HL-60 (cell line): ENCODE measurements around the gene CFAP161.

Source experiments
- DNase-seq, 2 experiments: peaks; one replicate each; pipeline ENCODE4 v3.0.0-alpha.2; 2010 to 2020; ENCODE audit warnings: low read depth in 1 of 2, low spot score in 1 of 2
- H3K27ac ChIP-seq: fragments of 250-450 bp; sonication (Bioruptor Pico); replicated peaks from 2 replicates; pipeline ENCODE4 v1.5.1; 2020; ENCODE audit warnings: mild to moderate bottlenecking, moderate library complexity
- H3K27me3 ChIP-seq: fragments of 250-450 bp; sonication (Bioruptor Pico); 2 replicates; pipeline ENCODE4 v1.5.1; 2021; ENCODE audit warnings: mild to moderate bottlenecking, moderate library complexity; ENCODE audit not compliant: insufficient read depth, poor library complexity, severe bottlenecking
- H3K4me3 ChIP-seq: replicated peaks from 2 replicates; pipeline ENCODE4 v1.5.1; 2011; ENCODE audit warnings: mild to moderate bottlenecking, control low read depth, low read length; ENCODE audit not compliant: insufficient read depth
- GABPA ChIP-seq: IDR thresholded peaks from 2 replicates; pipeline ENCODE4 v1.6.1; 2012; ENCODE audit warnings: low read depth
- POLR2AphosphoS5 ChIP-seq: IDR thresholded peaks from 2 replicates; pipeline ENCODE4 v1.6.1; 2012; ENCODE audit warnings: low read depth
- REST ChIP-seq: IDR thresholded peaks from 2 replicates; pipeline ENCODE4 v1.6.1; 2012; ENCODE audit warnings: low read depth; ENCODE audit not compliant: insufficient replicate concordance
- SPI1 ChIP-seq: IDR thresholded peaks from 2 replicates; pipeline ENCODE4 v1.6.1; 2012; ENCODE audit warnings: low read depth, mild to moderate bottlenecking, borderline replicate concordance
- TF ChIP-seq, protein P1 (sequence below): IDR thresholded peaks from one replicate; pipeline ENCODE4 v1.5.1; 2011; ENCODE audit warnings: low read length, control low read depth, inconsistent platforms; ENCODE audit not compliant: insufficient read depth

CFAP161 gene

GRCh38 chr15:81170511-81170910 is 36.4 kb downstream of the CFAP161 start:
- Histone ChIP-seq H3K4me3 (no peak overlapping the region), H3K27ac (no peak overlapping the region), H3K27me3 (peaks cover 2% of the 10 kb centered on the region)
- TF ChIP-seq, protein P1, sequence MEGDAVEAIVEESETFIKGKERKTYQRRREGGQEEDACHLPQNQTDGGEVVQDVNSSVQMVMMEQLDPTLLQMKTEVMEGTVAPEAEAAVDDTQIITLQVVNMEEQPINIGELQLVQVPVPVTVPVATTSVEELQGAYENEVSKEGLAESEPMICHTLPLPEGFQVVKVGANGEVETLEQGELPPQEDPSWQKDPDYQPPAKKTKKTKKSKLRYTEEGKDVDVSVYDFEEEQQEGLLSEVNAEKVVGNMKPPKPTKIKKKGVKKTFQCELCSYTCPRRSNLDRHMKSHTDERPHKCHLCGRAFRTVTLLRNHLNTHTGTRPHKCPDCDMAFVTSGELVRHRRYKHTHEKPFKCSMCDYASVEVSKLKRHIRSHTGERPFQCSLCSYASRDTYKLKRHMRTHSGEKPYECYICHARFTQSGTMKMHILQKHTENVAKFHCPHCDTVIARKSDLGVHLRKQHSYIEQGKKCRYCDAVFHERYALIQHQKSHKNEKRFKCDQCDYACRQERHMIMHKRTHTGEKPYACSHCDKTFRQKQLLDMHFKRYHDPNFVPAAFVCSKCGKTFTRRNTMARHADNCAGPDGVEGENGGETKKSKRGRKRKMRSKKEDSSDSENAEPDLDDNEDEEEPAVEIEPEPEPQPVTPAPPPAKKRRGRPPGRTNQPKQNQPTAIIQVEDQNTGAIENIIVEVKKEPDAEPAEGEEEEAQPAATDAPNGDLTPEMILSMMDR: no peak
- TF ChIP-seq POLR2AphosphoS5 (no peak), GABPA (no peak), REST (no peak), SPI1 (no peak)
- DNase-seq: no peak

DNA sequence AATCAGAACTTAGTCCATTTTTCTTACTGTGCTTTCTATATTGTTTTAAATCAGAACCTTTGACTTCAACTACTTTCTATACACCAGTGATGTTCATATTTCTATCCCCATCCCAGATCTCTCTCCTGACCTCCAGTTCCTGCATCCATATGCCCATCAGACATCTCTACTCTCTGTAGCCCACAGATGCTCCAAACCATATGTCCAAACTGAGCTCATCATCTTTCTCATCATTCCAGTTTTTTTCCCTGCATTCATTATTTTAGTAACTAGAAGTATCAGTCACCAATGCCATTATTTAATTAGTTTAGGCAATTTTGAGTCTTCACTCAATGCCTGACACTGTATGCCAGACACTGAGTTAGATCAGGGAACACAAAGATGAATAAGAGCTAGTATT is 37.2 kb downstream of the CFAP161 start:
- peaks cover 2% of the 10 kb centered on the region for H3K27me3 ChIP-seq
- TF ChIP-seq POLR2AphosphoS5 (no peak), GABPA (no peak), SPI1 (no peak), REST (no peak)
- TF ChIP-seq, protein P1: no peak
- no peak overlapping the region for H3K4me3 ChIP-seq
- DNase-seq: no peak
- no peak overlapping the region for H3K27ac ChIP-seq

DNA sequence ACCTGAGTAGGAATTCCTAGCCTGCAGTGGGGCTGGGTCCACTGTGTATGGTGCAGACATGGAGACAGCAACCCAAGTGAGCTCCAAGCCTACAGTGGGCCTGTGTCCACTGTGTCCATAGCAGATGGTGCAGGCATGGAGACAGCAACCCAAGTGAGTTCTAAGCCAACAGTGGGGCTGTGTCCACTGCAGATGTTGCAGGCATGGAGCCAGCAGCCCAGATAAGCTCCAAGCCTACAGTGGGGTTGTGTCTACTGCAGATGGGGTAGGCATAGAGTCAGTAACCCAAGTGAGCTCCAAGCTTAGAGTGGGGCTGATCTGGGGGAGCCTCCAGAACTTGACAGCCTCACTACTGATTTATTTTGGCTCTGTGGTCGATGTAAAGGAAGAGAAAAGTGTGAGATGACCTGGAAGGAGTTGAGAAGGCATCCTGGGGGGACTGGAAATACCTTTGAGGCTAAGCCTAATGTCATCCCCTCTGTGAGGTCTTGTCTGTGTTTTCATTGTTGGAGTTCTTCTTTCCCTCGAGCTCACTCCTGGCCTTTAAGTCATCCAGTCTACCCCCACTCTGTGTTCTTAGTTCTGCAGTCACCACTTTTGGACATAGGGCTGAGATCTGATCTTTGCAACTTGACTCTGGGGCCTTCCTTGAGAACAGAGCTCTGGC is 40.2 kb downstream of the CFAP161 start:
- TF ChIP-seq POLR2AphosphoS5: no peak
- H3K4me3 ChIP-seq: no peak overlapping the region
- DNase-seq: no peak
- H3K27ac ChIP-seq: no peak overlapping the region
- H3K27me3 ChIP-seq: peaks cover 2% of the 10 kb centered on the region

DNA sequence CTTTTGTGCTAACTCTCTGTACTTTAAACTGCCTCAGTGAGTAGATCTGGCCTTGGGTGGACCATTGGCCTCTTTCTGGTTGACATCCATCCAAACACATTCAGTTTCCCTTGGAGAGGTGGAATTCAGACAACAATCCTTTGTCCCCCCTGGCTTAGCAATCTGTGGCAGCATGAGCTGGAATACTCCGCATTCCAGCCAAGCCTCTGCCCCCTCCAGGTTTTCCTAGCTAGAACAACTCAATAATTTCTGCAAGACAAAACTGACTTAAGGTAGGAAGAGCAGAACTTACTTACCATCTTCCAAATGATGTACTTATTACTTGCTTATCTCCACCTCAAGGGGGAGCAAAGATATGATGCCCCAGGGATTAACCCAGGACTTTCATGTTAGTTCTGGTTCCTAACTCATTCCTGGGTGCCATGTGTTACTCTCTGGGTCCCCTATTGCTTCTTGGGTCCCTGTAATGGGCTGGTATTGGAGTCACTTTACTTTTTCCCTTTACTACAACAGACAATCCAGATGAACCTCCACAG is 40.8 kb downstream of the CFAP161 start:
- no peak for DNase-seq
- TF ChIP-seq POLR2AphosphoS5: no peak
- no peak for TF ChIP-seq REST
- TF ChIP-seq SPI1: no peak
- TF ChIP-seq, protein P1: no peak
- no peak for TF ChIP-seq GABPA
- Histone ChIP-seq H3K27ac (no peak overlapping the region), H3K27me3 (peaks cover 2% of the 10 kb centered on the region), H3K4me3 (no peak overlapping the region)
